IMR-90 (cell line): ENCODE data around the gene C3orf33. TPM values are rescaled to one million over a fixed set of nuclear protein-coding genes. Genes with fewer than 3 reads are reported as not detected.

Experiments used
- ATAC-seq: fragments of 200-7000 bp; cut with Tn5 transposase; 2 replicates; pipeline ENCODE4 v1.9.1; 2020; ENCODE audit warnings: low read depth, mild to moderate bottlenecking, moderate library complexity
- BruUV-seq: library from RNA; stranded (reverse); fragments of 400-500 nt; replicated peaks from 2 replicates; lab custom pipeline; 2021; lab: Mats Ljungman, UMichigan
- CTCF ChIA-PET: fragments of 300-600 bp; formaldehyde crosslinking; extraction: SDS; loops from one replicate; lab custom pipeline; 2021; ENCODE audit warnings: antibody characterized with exemption; lab: Yijun Ruan, JAX
- POLR2A ChIA-PET: fragments of 300-600 bp; sonication (Branson Sonifier 250); formaldehyde crosslinking; loops from one replicate; lab custom pipeline; 2022; ENCODE audit warnings: antibody characterized with exemption; ENCODE audit not compliant: unreplicated experiment; lab: Charles Lee
- DNase-seq: peaks from one replicate; pipeline ENCODE4 v3.0.0; 2013
- H2AFZ ChIP-seq: replicated peaks from 2 replicates; pipeline ENCODE3; 2013; ENCODE audit warnings: low read length, mild to moderate bottlenecking; ENCODE audit not compliant: poor library complexity
- H2AK5ac ChIP-seq: 2 replicates; pipeline ENCODE4 v1.6.1; 2013; ENCODE audit warnings: low read depth, low read length, inconsistent platforms
- H2AK9ac ChIP-seq: replicated peaks from 2 replicates; pipeline ENCODE3; 2013; ENCODE audit warnings: mild to moderate bottlenecking, low read depth, low read length, moderate library complexity; ENCODE audit not compliant: poor library complexity
- H2BK120ac ChIP-seq: 2 replicates; pipeline ENCODE4 v1.6.1; 2013; ENCODE audit warnings: low read depth, low read length, inconsistent platforms
- H2BK15ac ChIP-seq: 3 replicates; pipeline ENCODE4 v1.6.1; 2013; ENCODE audit warnings: low read depth, low read length, inconsistent platforms
- H2BK20ac ChIP-seq: 2 replicates; pipeline ENCODE4 v1.6.1; 2013; ENCODE audit warnings: low read depth, mild to moderate bottlenecking, inconsistent platforms, low read length, moderate library complexity
- H2BK5ac ChIP-seq: 2 replicates; pipeline ENCODE4 v1.6.1; 2013; ENCODE audit warnings: mild to moderate bottlenecking, low read depth, low read length, inconsistent platforms; ENCODE audit not compliant: poor library complexity, severe bottlenecking
- H3K14ac ChIP-seq: replicated peaks from 2 replicates; pipeline ENCODE4 v1.6.1; 2013; ENCODE audit warnings: low read depth, low read length, inconsistent platforms
- H3K18ac ChIP-seq: 2 replicates; pipeline ENCODE4 v1.6.1; 2013; ENCODE audit warnings: low read depth, low read length, control low read depth
- H3K23ac ChIP-seq: 2 replicates; pipeline ENCODE4 v1.6.1; 2013; ENCODE audit warnings: low read depth, low read length, inconsistent platforms
- H3K27ac ChIP-seq: 2 replicates; pipeline ENCODE4 v1.5.1; 2013; ENCODE audit warnings: mild to moderate bottlenecking, control low read depth, low read length; ENCODE audit not compliant: insufficient read depth
- H3K27me3 ChIP-seq: 2 replicates; pipeline ENCODE4 v1.6.1; 2013; ENCODE audit warnings: low read length; ENCODE audit not compliant: control insufficient read depth, insufficient read depth
- H3K36me3 ChIP-seq: 2 replicates; pipeline ENCODE4 v1.6.1; 2013; ENCODE audit warnings: low read length, mixed read lengths; ENCODE audit not compliant: control insufficient read depth, insufficient read depth
- H3K4ac ChIP-seq: 2 replicates; pipeline ENCODE4 v1.6.1; 2013; ENCODE audit warnings: low read depth, low read length, inconsistent platforms
- H3K4me1 ChIP-seq: 2 replicates; pipeline ENCODE4 v1.6.1; 2013; ENCODE audit warnings: low read length, mixed read lengths; ENCODE audit not compliant: control insufficient read depth, insufficient read depth
- H3K4me2 ChIP-seq: 2 replicates; pipeline ENCODE4 v1.6.1; 2013; ENCODE audit warnings: low read depth, mild to moderate bottlenecking, control low read depth, low read length, moderate library complexity
- H3K4me3 ChIP-seq: 2 replicates; pipeline ENCODE4 v1.5.1; 2013; ENCODE audit warnings: low read depth, mild to moderate bottlenecking, control low read depth, low read length, moderate library complexity; ENCODE audit not compliant: insufficient read depth
- H3K56ac ChIP-seq: 2 replicates; pipeline ENCODE4 v1.6.1; 2013; ENCODE audit warnings: low read length, inconsistent platforms; ENCODE audit not compliant: insufficient read depth; ENCODE audit errors: extremely low read depth
- H3K79me1 ChIP-seq, 2 experiments: 2 replicates each; pipeline ENCODE4 v1.6.1; 2013; ENCODE audit warnings: low read length in 2 of 2, inconsistent platforms in 1 of 2, low read depth in 1 of 2
- H3K9ac ChIP-seq: 2 replicates; pipeline ENCODE4 v1.6.1; 2013; ENCODE audit warnings: low read depth, low read length, control low read depth
- H3K9me1 ChIP-seq: 2 replicates; pipeline ENCODE4 v1.6.1; 2013; ENCODE audit warnings: low read length, inconsistent platforms; ENCODE audit not compliant: insufficient read depth
- H3K9me3 ChIP-seq: 2 replicates; pipeline ENCODE4 v1.6.1; 2013; ENCODE audit warnings: low read length; ENCODE audit not compliant: control insufficient read depth, insufficient read depth
- H4K20me1 ChIP-seq: 2 replicates; pipeline ENCODE4 v1.6.1; 2013; ENCODE audit warnings: low read length, inconsistent platforms; ENCODE audit not compliant: insufficient read depth
- H4K5ac ChIP-seq: 2 replicates; pipeline ENCODE4 v1.6.1; 2013; ENCODE audit warnings: mild to moderate bottlenecking, low read depth, low read length, control low read depth
- H4K8ac ChIP-seq, 2 experiments: 2 replicates each; pipeline ENCODE4 v1.6.1; 2013; ENCODE audit warnings: low read depth in 2 of 2, low read length in 2 of 2, control low read depth in 1 of 2, inconsistent platforms in 1 of 2
- H4K91ac ChIP-seq: 2 replicates; pipeline ENCODE4 v1.6.1; 2013; ENCODE audit warnings: low read depth, low read length, inconsistent platforms; ENCODE audit not compliant: insufficient read depth
- CEBPB ChIP-seq: IDR thresholded peaks from 2 replicates; pipeline ENCODE4 v1.6.1; 2012; ENCODE audit warnings: low read depth, low read length, improper control_type of control experiment
- MAZ ChIP-seq: IDR thresholded peaks from 2 replicates; pipeline ENCODE4 v1.6.1; 2012; ENCODE audit warnings: low read depth, mild to moderate bottlenecking, low read length, improper control_type of control experiment, moderate library complexity, borderline replicate concordance
- NFE2L2 ChIP-seq: fragments of 150-350 bp; IDR thresholded peaks from 2 replicates; pipeline ENCODE4 v1.6.1; 2016; ENCODE audit warnings: low read depth, mild to moderate bottlenecking, low read length
- RFX5 ChIP-seq: IDR thresholded peaks from 2 replicates; pipeline ENCODE4 v1.8.0; 2012; ENCODE audit warnings: low read depth, mild to moderate bottlenecking, low read length, moderate library complexity
- WGBS, 2 experiments: methylation state at CpG; one replicate each; pipeline versions ENCODE4 v1.1.5 to v1.1.7; 2013; ENCODE audit warnings: missing lambda C conversion rate in 2 of 2; ENCODE audit not compliant: insufficient read length in 1 of 2; ENCODE audit errors: extremely low coverage in 2 of 2; 5-methylcytosine and 5-hydroxymethylcytosine counted together
- dilution Hi-C: fragments of 300-500 bp; cut with HindIII; formaldehyde crosslinking; loops from one replicate; pipeline ENCODE4 v1.14.3; 2018; ENCODE audit warnings: low sequenced_read_pairs; ENCODE audit not compliant: unreplicated experiment
- in situ Hi-C: fragments of 300-500 bp; cut with MboI; formaldehyde crosslinking; loops from 3 replicates; pipeline ENCODE4 v1.14.3; 2019; ENCODE audit warnings: low sequenced_read_pairs, inconsistent platforms, mixed read lengths
- intact Hi-C: fragments of 100-400 bp; cut with micrococcal nuclease; formaldehyde crosslinking; loops from 2 replicates; pipeline ENCODE4 v1.10.0; 2022
- polyA plus RNA-seq, 3 experiments: library from polyadenylated mRNA; depleted of rRNA; stranded (reverse); fragments of >200 nt; gene quantifications; 2 replicates each; pipeline ENCODE4 v1.2.3, GENCODE V29; 2012; ENCODE audit warnings: low replicate concordance in 1 of 3
- total RNA-seq: library from RNA; depleted of rRNA; stranded (reverse); fragments of >200 nt; gene quantifications from 2 replicates; pipeline ENCODE4 v1.2.3, GENCODE V29; 2012

Gene C3orf33
- total and polyA plus RNA-seq, 2 of the 4 experiments (the other 2 are of a cell fraction) = 0.72 to 1.2 TPM

GRCh38 chr3:155736381-155736780 lies 69.7 kb downstream of the C3orf33 start:
- Histone ChIP-seq H3K27me3 (peaks cover 12% of the 10 kb centered on the region), H3K27ac (no peak overlapping the region), H2AFZ (no peak overlapping the region), H2AK9ac (no peak overlapping the region), H3K79me1 (no peaks in the 10 kb centered on the region), H3K36me3 (no peaks in the 10 kb centered on the region), H2BK5ac (no peak overlapping the region), H4K8ac (no peak overlapping the region), H3K9me1 (no peaks in the 10 kb centered on the region), H3K4me1 (no peaks in the 10 kb centered on the region), H3K4me2 (no peak overlapping the region), H2BK120ac (no peak overlapping the region), H3K4me3 (no peak overlapping the region), H2AK5ac (no peak overlapping the region), H3K4ac (no peak overlapping the region), H3K9ac (no peak overlapping the region), H3K23ac (no peak overlapping the region), H3K18ac (no peak overlapping the region), H4K5ac (no peak overlapping the region), H2BK20ac (no peak overlapping the region), H2BK15ac (no peak overlapping the region), H4K20me1 (no peaks in the 10 kb centered on the region), H4K91ac (no peak overlapping the region), H3K14ac (no peak overlapping the region), H3K56ac (no peak overlapping the region), H3K9me3 (no peaks in the 10 kb centered on the region)
- BruUV-seq = no TSS peak
- DNase-seq = no peak
- no peak for ATAC-seq
- POLR2A ChIA-PET = no interaction called here
- CTCF ChIA-PET = no interaction called here
- intact Hi-C loops = no loop called here
- TF ChIP-seq NFE2L2 = no peak
- TF ChIP-seq RFX5 = no peak
- TF ChIP-seq CEBPB = no peak
- no peak for TF ChIP-seq MAZ
- in situ Hi-C loops = no loop called here
- dilution Hi-C loops = no loop called here
- no CpG with 5 or more reads among the region's 4 CpGs for WGBS, 2 experiments
